ENCODE measurements around the gene URB2. TPM values are rescaled to one million over a fixed set of nuclear protein-coding genes. Genes with fewer than 3 reads are reported as not detected.
"Not testable (repeated sequence)": the region's sequence is repeated elsewhere in the genome, so short reads cannot be mapped to it uniquely, and the experiment has no call there.

URB2 gene
- total RNA-seq, 6 donors from 2014 or later, result 3.4 to 26.2 (median 7.2) TPM

- Histone ChIP-seq H3K9me3 (no peaks in the 10 kb centered on the region), H3K4me1 (peaks cover 3 to 4% (median 3%) of the 10 kb centered on the region in 4 donors), H3K27me3 (no peaks in the 10 kb centered on the region), H3K27ac (no peak overlapping the region), H3K4me3 (no peak overlapping the region), H3K36me3 (peaks cover 0 to 31% (median 20%) of the 10 kb centered on the region in 4 donors)
- DNase-seq, result peak in 1 of 2 donors; percentile 54
- TF ChIP-seq POLR2AphosphoS5 (IDR thresholded peaks at IDR 0.05), result no peak
- no peak for TF ChIP-seq CTCF (IDR thresholded peaks at IDR 0.05)
- TF ChIP-seq POLR2A (IDR thresholded peaks at IDR 0.05), result no peak
- TF ChIP-seq EP300 (IDR thresholded peaks at IDR 0.05), result no peak
- WGBS, 2 donors, result 95% methylated on average over 24 to 34 of the region's 34 CpGs
- ATAC-seq (ENCODE audit: low FRiP score in 2 of 2), result no peak
These were observed 31.6 kb upstream of the URB2 start for GRCh38 chr1:229594227-229595008.

- not testable (repeated sequence) for H3K27me3 ChIP-seq; H3K9me3 ChIP-seq; H3K4me1 ChIP-seq; H3K4me3 ChIP-seq; DNase-seq; ATAC-seq (ENCODE audit: low FRiP score in 2 of 2)
- Histone ChIP-seq H3K36me3 (peaks cover 0 to 31% (median 20%) of the 10 kb centered on the region in 4 donors), H3K27ac (peak overlapping the region in 1 of 4 donors; percentile 70)
- WGBS, 2 donors, result 94 to 100% methylated on average over 7 of the region's 7 CpGs
These were observed 30.2 kb upstream of the URB2 start for GRCh38 chr1:229595876-229596275.

GRCh38 chr1:229596925-229597699 lies 28.9 kb upstream of the URB2 start:
- Histone ChIP-seq H3K27me3 (no peaks in the 10 kb centered on the region), H3K27ac (peak overlapping the region; percentile 49 to 74 (median 61)), H3K9me3 (no peaks in the 10 kb centered on the region), H3K4me3 (no peak overlapping the region), H3K36me3 (peaks cover 5 to 38% (median 24%) of the 10 kb centered on the region in 4 donors), H3K4me1 (peaks cover 3 to 4% (median 3%) of the 10 kb centered on the region in 4 donors)
- TF ChIP-seq POLR2A (IDR thresholded peaks at IDR 0.05) (no peak), EP300 (IDR thresholded peaks at IDR 0.05) (peak in 1 of 4 donors; percentile 12), POLR2AphosphoS5 (IDR thresholded peaks at IDR 0.05) (peak in 1 of 2 donors; percentile 57), CTCF (IDR thresholded peaks at IDR 0.05) (peak in 2 of 6 experiments; percentile 10 to 11)
- DNase-seq (peak in 1 of 2 donors; percentile 25), ATAC-seq (ENCODE audit: low FRiP score in 2 of 2) (peak; percentile 58 to 78)
- 67 to 72% methylated on average over 7 of the region's 7 CpGs for WGBS, 2 donors

GRCh38 chr1:229597877-229598276 lies 28.2 kb upstream of the URB2 start:
- H3K4me3 ChIP-seq, result no peak overlapping the region
- ATAC-seq (ENCODE audit: low FRiP score in 2 of 2) (no peak), DNase-seq (no peak)
- H3K36me3 ChIP-seq, result peaks cover 8 to 40% (median 29%) of the 10 kb centered on the region in 4 donors
- peak overlapping the region; percentile 49 to 74 (median 61) for H3K27ac ChIP-seq
- H3K4me1 ChIP-seq, result peaks cover 3 to 4% (median 3%) of the 10 kb centered on the region in 4 donors
- 73 to 75% methylated on average over 3 of the region's 3 CpGs for WGBS, 2 donors
- TF ChIP-seq POLR2AphosphoS5 (IDR thresholded peaks at IDR 0.05) (no peak), POLR2A (IDR thresholded peaks at IDR 0.05) (no peak)
- H3K9me3 ChIP-seq, result no peaks in the 10 kb centered on the region
- H3K27me3 ChIP-seq, result no peaks in the 10 kb centered on the region

- no peaks in the 10 kb centered on the region for H3K9me3 ChIP-seq
- ATAC-seq (ENCODE audit: low FRiP score in 2 of 2) (peak in 1 of 2 donors; percentile 80), DNase-seq (no peak)
- H3K36me3 ChIP-seq, result peaks cover 8 to 33% (median 22%) of the 10 kb centered on the region in 4 donors
- peak overlapping the region in 2 of 4 donors; percentile 20 to 42 for H3K27ac ChIP-seq
- TF ChIP-seq EP300 (IDR thresholded peaks at IDR 0.05), result no peak
- no peak for TF ChIP-seq CTCF (IDR thresholded peaks at IDR 0.05)
- no peak for TF ChIP-seq POLR2AphosphoS5 (IDR thresholded peaks at IDR 0.05)
- peaks cover 3 to 4% (median 3%) of the 10 kb centered on the region in 4 donors for H3K4me1 ChIP-seq
- 90 to 97% methylated on average over 3 of the region's 3 CpGs for WGBS, 2 donors
- no peak overlapping the region for H3K4me3 ChIP-seq
- H3K27me3 ChIP-seq, result no peaks in the 10 kb centered on the region
These were observed 26.7 kb upstream of the URB2 start for GRCh38 chr1:229599218-229599954.
